Keratinocyte (primary cell): ENCODE results near the gene ZMYND8. TPM values are rescaled to one million over a fixed set of nuclear protein-coding genes. Genes with fewer than 3 reads are reported as not detected.

ENCODE experiments used
- DNase-seq: peaks from one replicate; pipeline ENCODE4 v3.0.0-alpha.2; 2011; ENCODE audit warnings: low read depth, missing footprints, low spot score
- FAIRE-seq: peaks from 2 replicates; lab custom pipeline; 2011; peaks lifted over from hg19 to GRCh38; lab: Jason Lieb, UNC
- H2AFZ ChIP-seq: 2 replicates; pipeline ENCODE4 v1.6.0; 2012; ENCODE audit warnings: low read length, control low read depth, inconsistent platforms; ENCODE audit not compliant: control insufficient read depth
- H3K27ac ChIP-seq: 2 replicates; pipeline ENCODE4 v1.5.1; 2011; ENCODE audit warnings: low read length; ENCODE audit not compliant: control insufficient read depth, insufficient read depth
- H3K27me3 ChIP-seq: 3 replicates; pipeline ENCODE4 v1.6.0; 2011; ENCODE audit warnings: low read length; ENCODE audit not compliant: control insufficient read depth, insufficient read depth; ENCODE audit errors: extremely low read depth
- H3K36me3 ChIP-seq, 2 experiments: 2 replicates in 1 of 2; 3 replicates in 1 of 2; pipeline ENCODE4 v1.5.1; 2011; ENCODE audit warnings: low read length in 2 of 2, mild to moderate bottlenecking in 1 of 2; ENCODE audit not compliant: control insufficient read depth in 2 of 2, insufficient read depth in 2 of 2; ENCODE audit errors: extremely low read depth in 1 of 2
- H3K4me1 ChIP-seq: 3 replicates; pipeline ENCODE4 v1.5.1; 2011; ENCODE audit warnings: low read length; ENCODE audit not compliant: control insufficient read depth, insufficient read depth; ENCODE audit errors: extremely low read depth
- H3K4me2 ChIP-seq: 3 replicates; pipeline ENCODE4 v1.6.0; 2011; ENCODE audit warnings: low read depth, low read length; ENCODE audit not compliant: control insufficient read depth, insufficient read depth; ENCODE audit errors: extremely low read depth
- H3K4me3 ChIP-seq, 3 experiments: fragments of 200-600 bp in 1 of 3; sonication (generic) in 1 of 3; 2 replicates in 2 of 3; 3 replicates in 1 of 3; pipeline ENCODE4 v1.5.1; 2011 to 2016; ENCODE audit warnings: low read length in 3 of 3, mild to moderate bottlenecking in 3 of 3, control low read depth in 2 of 3, inconsistent platforms in 1 of 3, low read depth in 1 of 3, mixed read lengths in 1 of 3, mixed run types in 1 of 3, moderate library complexity in 1 of 3; ENCODE audit not compliant: control insufficient read depth in 2 of 3, insufficient read depth in 2 of 3; ENCODE audit errors: extremely low read depth in 1 of 3
- H3K79me2 ChIP-seq: 2 replicates; pipeline ENCODE4 v1.6.0; 2012; ENCODE audit warnings: low read length; ENCODE audit not compliant: control insufficient read depth, insufficient read depth
- H3K9ac ChIP-seq: 3 replicates; pipeline ENCODE4 v1.6.0; 2011; ENCODE audit warnings: low read length; ENCODE audit not compliant: control insufficient read depth, insufficient read depth; ENCODE audit errors: extremely low read depth
- H3K9me1 ChIP-seq: 3 replicates; pipeline ENCODE4 v1.6.0; 2011; ENCODE audit warnings: low read length; ENCODE audit not compliant: control insufficient read depth, insufficient read depth; ENCODE audit errors: extremely low read depth
- H3K9me3 ChIP-seq: 2 replicates; pipeline ENCODE4 v1.5.1; 2012; ENCODE audit warnings: low read depth, low read length; ENCODE audit not compliant: control insufficient read depth
- H4K20me1 ChIP-seq: 3 replicates; pipeline ENCODE4 v1.6.0; 2011; ENCODE audit warnings: low read length; ENCODE audit not compliant: control insufficient read depth, insufficient read depth; ENCODE audit errors: extremely low read depth
- CTCF ChIP-seq, 3 experiments: IDR thresholded peaks in 1 of 3; conservative IDR thresholded peaks in 1 of 3; optimal IDR thresholded peaks in 1 of 3; 2 replicates in 2 of 3; 3 replicates in 1 of 3; pipeline versions ENCODE3 to v1.5.1; 2011; ENCODE audit warnings: low read length in 3 of 3, mild to moderate bottlenecking in 3 of 3, moderate library complexity in 2 of 3, control low read depth in 1 of 3, inconsistent platforms in 1 of 3; ENCODE audit not compliant: insufficient read depth in 2 of 3; ENCODE audit errors: extremely low read depth in 1 of 3
- EZH2 ChIP-seq: IDR thresholded peaks from one replicate; pipeline ENCODE4 v1.6.1; 2012; ENCODE audit warnings: inconsistent platforms, mild to moderate bottlenecking, low read length, moderate library complexity
- dilution Hi-C: fragments of 300-500 bp; cut with MboI; formaldehyde crosslinking; loops from one replicate; pipeline ENCODE4 v1.7.0; 2020; ENCODE audit warnings: low sequenced_read_pairs; ENCODE audit not compliant: extremely low pct_ligation_motif_present
- polyA plus RNA-seq, 5 experiments: library from polyadenylated mRNA; depleted of rRNA in 3 of 5; stranded (reverse) in 3 of 5; stranded (forward) in 1 of 5; unstranded in 1 of 5; fragments of >200 nt; gene quantifications; 1 replicate in 1 of 5; 2 replicates in 3 of 5; 3 replicates in 1 of 5; pipeline versions ENCODE4 v1.2.1 to v1.2.3, GENCODE V29; 2011 to 2012; ENCODE audit warnings: missing spikeins in 2 of 5, low read depth in 1 of 5, low replicate concordance in 1 of 5

The ZMYND8 gene
- polyA plus RNA-seq, 1 donor (not counting 4 experiments of a cell fraction or from before 2014, with no cell fraction given), result 39.8 TPM

- no peak overlapping the region for H3K4me3 ChIP-seq
- no peaks in the 10 kb centered on the region for H3K9me1 ChIP-seq
- no peak overlapping the region for H2AFZ ChIP-seq
- H3K27me3 ChIP-seq, result no peaks in the 10 kb centered on the region
- no peak for TF ChIP-seq CTCF (optimal IDR thresholded peaks at IDR 0.05 in 1 of 3, IDR thresholded peaks at IDR 0.05 in 1 of 3, conservative IDR thresholded peaks at IDR 0.05 in 1 of 3; ENCODE audit: extremely low read depth in 1 of 3, insufficient read depth in 2 of 3, low read length in 3 of 3)
- dilution Hi-C loops, result no loop called here
- H3K9me3 ChIP-seq, result no peaks in the 10 kb centered on the region
- peaks cover 23 to 31% of the 10 kb centered on the region in 2 experiments for H3K36me3 ChIP-seq
- H3K9ac ChIP-seq, result no peak overlapping the region
- H3K4me1 ChIP-seq, result no peaks in the 10 kb centered on the region
- H3K4me2 ChIP-seq, result no peak overlapping the region
- FAIRE-seq, result no peak
- peaks cover 60% of the 10 kb centered on the region for H3K79me2 ChIP-seq
- DNase-seq, result no peak
- no peak overlapping the region for H3K27ac ChIP-seq
- H4K20me1 ChIP-seq, result no peaks in the 10 kb centered on the region
Measured at GRCh38 chr20:47263465-47264084, 92.9 kb downstream of the ZMYND8 start.

GRCh38 chr20:47263080-47263464 is 93.4 kb downstream of the ZMYND8 start:
- H3K79me2 ChIP-seq, result peaks cover 63% of the 10 kb centered on the region
- no peaks in the 10 kb centered on the region for H3K4me1 ChIP-seq
- H2AFZ ChIP-seq, result no peak overlapping the region
- no peaks in the 10 kb centered on the region for H4K20me1 ChIP-seq
- H3K4me3 ChIP-seq, result no peak overlapping the region
- no peak for TF ChIP-seq EZH2
- TF ChIP-seq CTCF (optimal IDR thresholded peaks at IDR 0.05 in 1 of 3, IDR thresholded peaks at IDR 0.05 in 1 of 3, conservative IDR thresholded peaks at IDR 0.05 in 1 of 3; ENCODE audit: extremely low read depth in 1 of 3, insufficient read depth in 2 of 3, low read length in 3 of 3), result no peak
- H3K36me3 ChIP-seq, result peaks cover 23 to 32% of the 10 kb centered on the region in 2 experiments
- DNase-seq (no peak), FAIRE-seq (no peak)
- no peak overlapping the region for H3K9ac ChIP-seq
- dilution Hi-C loops, result no loop called here
- no peaks in the 10 kb centered on the region for H3K27me3 ChIP-seq
- no peaks in the 10 kb centered on the region for H3K9me1 ChIP-seq
- no peak overlapping the region for H3K4me2 ChIP-seq
- no peak overlapping the region for H3K27ac ChIP-seq
- no peaks in the 10 kb centered on the region for H3K9me3 ChIP-seq
